Loucy (cell line): ENCODE results near the gene HOXA3.

Experiments used
- H2AFZ ChIP-seq: fragments of 200-600 bp; sonication (generic); 2 replicates; pipeline ENCODE4 v1.6.0; 2016; ENCODE audit warnings: antibody characterized with exemption, mild to moderate bottlenecking, low read length, moderate library complexity
- H3F3A ChIP-seq: fragments of 200-600 bp; 2 replicates; pipeline ENCODE4 v1.6.0; 2016; ENCODE audit warnings: antibody characterized with exemption, low read depth, mild to moderate bottlenecking
- H3K27me3 ChIP-seq: fragments of 200-600 bp; sonication (generic); 2 replicates; pipeline ENCODE4 v1.6.1; 2014; ENCODE audit warnings: low read length, mild to moderate bottlenecking; ENCODE audit not compliant: insufficient read depth, poor library complexity, severe bottlenecking
- H3K36me3 ChIP-seq: fragments of 200-600 bp; sonication (generic); 2 replicates; pipeline ENCODE4 v1.6.1; 2016; ENCODE audit warnings: low read length; ENCODE audit not compliant: insufficient read depth
- H3K4me1 ChIP-seq: fragments of 200-600 bp; sonication (generic); 2 replicates; pipeline ENCODE4 v1.5.1; 2014; ENCODE audit warnings: low read length, mild to moderate bottlenecking; ENCODE audit not compliant: insufficient read depth, poor library complexity, severe bottlenecking
- H3K4me2 ChIP-seq: fragments of 200-600 bp; sonication (generic); 2 replicates; pipeline ENCODE4 v1.6.0; 2014; ENCODE audit warnings: antibody characterized with exemption, low read length, low read depth, mild to moderate bottlenecking; ENCODE audit not compliant: poor library complexity, severe bottlenecking
- H3K4me3 ChIP-seq: fragments of 200-600 bp; sonication (generic); 2 replicates; pipeline ENCODE4 v1.5.1; 2014; ENCODE audit warnings: low read length, mild to moderate bottlenecking, mixed read lengths; ENCODE audit not compliant: poor library complexity, severe bottlenecking
- H3K79me2 ChIP-seq: fragments of 200-600 bp; sonication (generic); 2 replicates; pipeline ENCODE4 v1.6.1; 2014; ENCODE audit warnings: low read length; ENCODE audit not compliant: insufficient read depth
- H3K9ac ChIP-seq: fragments of 200-600 bp; sonication (generic); 2 replicates; pipeline ENCODE4 v1.6.0; 2014; ENCODE audit warnings: mild to moderate bottlenecking, low read depth, low read length, moderate library complexity; ENCODE audit not compliant: poor library complexity, severe bottlenecking
- H3K9me2 ChIP-seq: fragments of 200-600 bp; sonication (generic); replicated peaks from 2 replicates; pipeline ENCODE4 v1.6.1; 2016; ENCODE audit warnings: low read depth, low read length, mixed read lengths
- H3K9me3 ChIP-seq: fragments of 200-600 bp; sonication (generic); 2 replicates; pipeline ENCODE4 v1.6.1; 2014; ENCODE audit warnings: mild to moderate bottlenecking, antibody characterized with exemption, low read length, low read depth; ENCODE audit not compliant: insufficient read depth
- H4K20me1 ChIP-seq: fragments of 200-600 bp; sonication (generic); 2 replicates; pipeline ENCODE4 v1.6.0; 2014; ENCODE audit warnings: antibody characterized with exemption, low read length, mild to moderate bottlenecking; ENCODE audit not compliant: insufficient read depth, poor library complexity, severe bottlenecking
- CTCF ChIP-seq: fragments of 200-600 bp; sonication (generic); conservative IDR thresholded peaks from 2 replicates; pipeline ENCODE4 v1.5.1; 2014; ENCODE audit warnings: mild to moderate bottlenecking, antibody characterized with exemption, low read length
- EZH2phosphoT487 ChIP-seq: fragments of 200-600 bp; IDR thresholded peaks from 2 replicates; pipeline ENCODE4 v1.6.1; 2018; ENCODE audit warnings: antibody characterized with exemption, mild to moderate bottlenecking, moderate library complexity, borderline replicate concordance

The HOXA3 gene

GRCh38 chr7:27191833-27192545, 39.6 kb upstream of the HOXA3 start:
- no peak overlapping the region for H2AFZ ChIP-seq
- peaks cover 53% of the 10 kb centered on the region for H3K4me1 ChIP-seq
- H3F3A ChIP-seq = 0 out of 2 replicates have a peak, but pooled peaks cover 4% of the 10 kb centered on the region
- no peaks in the 10 kb centered on the region for H3K9me3 ChIP-seq
- no peak for TF ChIP-seq CTCF
- TF ChIP-seq EZH2phosphoT487 = no peak
- H3K27me3 ChIP-seq = peaks cover 25% of the 10 kb centered on the region
- H3K4me3 ChIP-seq = peak overlapping the region; percentile 91
- no peaks in the 10 kb centered on the region for H3K9me2 ChIP-seq
- peak overlapping the region; percentile 99 for H3K9ac ChIP-seq
- H3K36me3 ChIP-seq = peaks cover 11% of the 10 kb centered on the region
- H3K4me2 ChIP-seq = peak overlapping the region; percentile 98
- peaks cover 100% of the 10 kb centered on the region for H3K79me2 ChIP-seq
- H4K20me1 ChIP-seq = peaks cover 50% of the 10 kb centered on the region

DNA sequence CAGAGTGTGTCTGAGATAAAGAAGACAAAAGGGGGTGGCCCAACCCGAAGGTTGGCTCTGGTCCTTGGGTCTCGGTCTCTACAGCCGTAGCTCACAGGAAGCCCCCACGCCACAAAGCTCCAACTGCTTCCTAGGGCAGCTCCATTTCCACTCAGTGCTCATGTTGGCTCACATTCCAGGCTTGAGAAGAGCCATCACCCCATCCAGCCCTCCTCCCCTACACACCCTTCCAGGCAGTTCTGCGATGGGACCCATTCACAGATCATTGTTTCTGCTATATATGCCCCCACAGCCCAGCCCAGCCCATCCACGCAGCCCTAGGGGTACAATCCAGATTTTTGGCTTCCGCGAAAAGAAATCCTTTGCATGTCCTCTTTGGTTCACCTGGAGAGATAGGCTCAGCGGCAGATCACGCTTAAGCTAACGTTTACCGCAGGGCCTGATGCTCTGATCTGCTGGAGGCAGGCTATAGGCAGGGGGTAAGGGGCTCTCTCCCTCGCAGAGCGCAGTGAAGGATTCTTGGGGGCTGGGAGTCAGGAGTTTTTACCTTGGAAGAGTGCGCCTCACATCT, 38.9 kb upstream of the HOXA3 start:
- H3F3A ChIP-seq = no peaks in the 10 kb centered on the region
- H2AFZ ChIP-seq = no peak overlapping the region
- H4K20me1 ChIP-seq = peaks cover 51% of the 10 kb centered on the region
- peaks cover 11% of the 10 kb centered on the region for H3K36me3 ChIP-seq
- peaks cover 52% of the 10 kb centered on the region for H3K4me1 ChIP-seq
- H3K79me2 ChIP-seq = peaks cover 100% of the 10 kb centered on the region
- TF ChIP-seq CTCF (no peak), EZH2phosphoT487 (no peak)
- H3K9ac ChIP-seq = peak overlapping the region; percentile 99
- no peaks in the 10 kb centered on the region for H3K9me2 ChIP-seq
- peak overlapping the region; percentile 98 for H3K4me2 ChIP-seq
- no peaks in the 10 kb centered on the region for H3K9me3 ChIP-seq
- H3K27me3 ChIP-seq = peaks cover 25% of the 10 kb centered on the region
- H3K4me3 ChIP-seq = peak overlapping the region; percentile 91

- Histone ChIP-seq H3K4me1 (peaks cover 56% of the 10 kb centered on the region), H4K20me1 (peaks cover 41% of the 10 kb centered on the region), H3K4me3 (peak overlapping the region; percentile 91), H3K27me3 (peaks cover 32% of the 10 kb centered on the region), H3K9ac (peak overlapping the region; percentile 99), H3K9me3 (no peaks in the 10 kb centered on the region), H2AFZ (no peak overlapping the region), H3F3A (no peaks in the 10 kb centered on the region), H3K36me3 (peaks cover 11% of the 10 kb centered on the region), H3K9me2 (no peaks in the 10 kb centered on the region), H3K79me2 (peaks cover 100% of the 10 kb centered on the region), H3K4me2 (peak overlapping the region; percentile 98)
- TF ChIP-seq CTCF (no peak), EZH2phosphoT487 (no peak)
Measured at GRCh38 chr7:27189997-27190748, 37.8 kb upstream of the HOXA3 start.
